Prostate gland (tissue), 2 donors: ENCODE measurements around the gene OR10H5.

ENCODE experiments used
- POLR2A ChIP-seq: fragments of 450-650 bp; IDR thresholded peaks from one replicate; pipeline ENCODE4 v1.6.1; 2016; ENCODE audit warnings: antibody characterized with exemption, mild to moderate bottlenecking
- POLR2AphosphoS5 ChIP-seq: sonication (generic); formaldehyde crosslinking; IDR thresholded peaks from one replicate; pipeline ENCODE4 v1.6.1; 2017; ENCODE audit warnings: antibody characterized with exemption
- TF ChIP-seq, protein P1 (sequence below), 4 experiments: fragments of 200-600 bp in 2 of 4; fragments of 450-650 bp in 2 of 4; sonication (generic) in 2 of 4; IDR thresholded peaks; 1 replicate in 3 of 4; 2 replicates in 1 of 4; pipeline ENCODE4 v1.5.1; 2016 to 2019; ENCODE audit warnings: antibody characterized with exemption in 4 of 4, mild to moderate bottlenecking in 2 of 4, moderate library complexity in 2 of 4

DNA sequence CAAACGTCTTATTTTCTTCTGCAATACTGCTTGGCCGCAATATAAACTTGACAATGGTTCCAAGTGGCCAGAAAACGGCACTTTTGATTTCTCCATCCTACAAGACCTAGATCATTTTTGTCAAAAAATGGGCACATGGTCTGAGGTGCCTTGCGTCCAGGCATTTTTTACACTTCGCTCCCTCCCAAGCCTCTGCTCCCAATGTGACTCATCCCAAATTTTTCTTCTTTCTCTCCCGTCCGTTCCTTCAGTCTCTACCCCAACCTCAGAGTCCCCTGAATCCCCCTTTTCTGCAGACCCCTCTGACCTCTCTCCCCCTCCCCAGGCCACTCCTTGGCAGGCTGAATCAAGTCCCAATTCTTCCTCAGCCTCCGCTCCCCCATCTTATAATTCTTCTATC lies 42.3 kb downstream of the OR10H5 start:
- TF ChIP-seq, protein P1, sequence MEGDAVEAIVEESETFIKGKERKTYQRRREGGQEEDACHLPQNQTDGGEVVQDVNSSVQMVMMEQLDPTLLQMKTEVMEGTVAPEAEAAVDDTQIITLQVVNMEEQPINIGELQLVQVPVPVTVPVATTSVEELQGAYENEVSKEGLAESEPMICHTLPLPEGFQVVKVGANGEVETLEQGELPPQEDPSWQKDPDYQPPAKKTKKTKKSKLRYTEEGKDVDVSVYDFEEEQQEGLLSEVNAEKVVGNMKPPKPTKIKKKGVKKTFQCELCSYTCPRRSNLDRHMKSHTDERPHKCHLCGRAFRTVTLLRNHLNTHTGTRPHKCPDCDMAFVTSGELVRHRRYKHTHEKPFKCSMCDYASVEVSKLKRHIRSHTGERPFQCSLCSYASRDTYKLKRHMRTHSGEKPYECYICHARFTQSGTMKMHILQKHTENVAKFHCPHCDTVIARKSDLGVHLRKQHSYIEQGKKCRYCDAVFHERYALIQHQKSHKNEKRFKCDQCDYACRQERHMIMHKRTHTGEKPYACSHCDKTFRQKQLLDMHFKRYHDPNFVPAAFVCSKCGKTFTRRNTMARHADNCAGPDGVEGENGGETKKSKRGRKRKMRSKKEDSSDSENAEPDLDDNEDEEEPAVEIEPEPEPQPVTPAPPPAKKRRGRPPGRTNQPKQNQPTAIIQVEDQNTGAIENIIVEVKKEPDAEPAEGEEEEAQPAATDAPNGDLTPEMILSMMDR (IDR thresholded peaks at IDR 0.05), result no peak
- TF ChIP-seq POLR2A (no peak), POLR2AphosphoS5 (no peak)
